Sigmoid colon (tissue), 7 donors: Measurements from ENCODE around the gene RAP1GAP. TPM values are rescaled to one million over a fixed set of nuclear protein-coding genes. Genes with fewer than 3 reads are reported as not detected.

Experiments used
- DNase-seq: peaks from one replicate; pipeline ENCODE4 v3.0.0-alpha.2; 2019
- H3K27ac ChIP-seq, 4 donors: fragments of 200-600 bp; sonication (generic); one replicate each; pipeline ENCODE4 v1.5.1; 2016 to 2019; ENCODE audit warnings: mild to moderate bottlenecking in 1 of 4
- H3K27me3 ChIP-seq, 3 donors: fragments of 200-600 bp; sonication (generic); one replicate each; pipeline ENCODE4 v1.5.1; 2019; ENCODE audit warnings: mild to moderate bottlenecking in 1 of 3
- H3K36me3 ChIP-seq, 4 donors: fragments of 200-600 bp; sonication (generic); one replicate each; pipeline ENCODE4 v1.5.1; 2016 to 2019
- H3K4me1 ChIP-seq, 4 donors: fragments of 200-600 bp; sonication (generic); one replicate each; pipeline ENCODE4 v1.5.1; 2017 to 2019
- H3K4me3 ChIP-seq, 4 donors: fragments of 200-600 bp; sonication (generic); one replicate each; pipeline ENCODE4 v1.5.1; 2017 to 2019; ENCODE audit warnings: mild to moderate bottlenecking in 2 of 4, moderate library complexity in 1 of 4
- H3K9me3 ChIP-seq, 4 donors: fragments of 200-600 bp in 3 of 4; sonication (generic) in 3 of 4; one replicate each; pipeline versions ENCODE4 v1.5.1 to v1.6.1; 2013 to 2019
- CTCF ChIP-seq, 4 experiments: fragments of 450-650 bp in 3 of 4; fragments of 200-600 bp in 1 of 4; IDR thresholded peaks; one replicate each; pipeline ENCODE4 v1.5.1; 2016 to 2019; ENCODE audit warnings: antibody characterized with exemption in 4 of 4, mild to moderate bottlenecking in 3 of 4, moderate library complexity in 2 of 4
- EP300 ChIP-seq, 4 donors: sonication (generic); formaldehyde crosslinking; IDR thresholded peaks; one replicate each; pipeline ENCODE4 v1.6.1; 2017; ENCODE audit warnings: antibody characterized with exemption in 4 of 4
- POLR2A ChIP-seq, 2 donors: fragments of 450-650 bp; IDR thresholded peaks; one replicate each; pipeline ENCODE4 v1.6.1; 2016; ENCODE audit warnings: antibody characterized with exemption in 2 of 2, mild to moderate bottlenecking in 2 of 2, moderate library complexity in 2 of 2
- POLR2AphosphoS5 ChIP-seq, 4 donors: sonication (generic); formaldehyde crosslinking; IDR thresholded peaks; one replicate each; pipeline ENCODE4 v1.6.1; 2017; ENCODE audit warnings: antibody characterized with exemption in 4 of 4
- WGBS, 2 donors: extraction: QIAGEN DNeasy Blood & Tissue Kit; methylation state at CpG; one replicate each; pipeline ENCODE4 v1.1.7; 2013; 5-methylcytosine and 5-hydroxymethylcytosine counted together
- intact Hi-C: fragments of 100-400 bp; cut with DNase I; formaldehyde crosslinking; loops from one replicate; pipeline ENCODE4 v1.15.1; 2023
- polyA plus RNA-seq, 3 donors: library from polyadenylated mRNA; stranded (reverse); fragments of 200-250 nt; gene quantifications; one replicate each; pipeline ENCODE4 v1.2.3, GENCODE V29; 2013
- total RNA-seq, 4 donors: library from RNA; depleted of rRNA; stranded (reverse); fragments of >200 nt; gene quantifications; one replicate each; pipeline ENCODE4 v1.1.0, GENCODE V29; 2016
- donor health status: healthy with polysubstance abuse.
- donor health status: Bipolar disorder and iron deficiency.
- donor health status: healthy.

Gene RAP1GAP
- total and polyA plus RNA-seq, 7 donors: 0.33 to 47.4 (median 12.5) TPM; not detected in 1

- H3K27ac ChIP-seq: no peak overlapping the region
- no peak for DNase-seq
- intact Hi-C loops: no loop called here
- no peaks in the 10 kb centered on the region for H3K9me3 ChIP-seq
- H3K4me1 ChIP-seq: peaks cover 0 to 13% (median 13%) of the 10 kb centered on the region in 4 donors
- WGBS, 2 donors: 19 to 53% methylated on average over 4 of the region's 4 CpGs
- H3K27me3 ChIP-seq: peaks cover 9 to 87% (median 20%) of the 10 kb centered on the region in 3 donors
- H3K36me3 ChIP-seq: no peaks in the 10 kb centered on the region
- no peak overlapping the region for H3K4me3 ChIP-seq
- no peak for TF ChIP-seq POLR2A (IDR thresholded peaks at IDR 0.05)
- no peak for TF ChIP-seq CTCF (IDR thresholded peaks at IDR 0.05)
- TF ChIP-seq EP300 (IDR thresholded peaks at IDR 0.05): no peak
These were observed 20.8 kb downstream of the RAP1GAP start for GRCh38 chr1:21648352-21648730.

GRCh38 chr1:21647431-21648351 is 21.5 kb downstream of the RAP1GAP start:
- Histone ChIP-seq H3K9me3 (no peaks in the 10 kb centered on the region), H3K36me3 (no peaks in the 10 kb centered on the region), H3K4me3 (no peak overlapping the region), H3K4me1 (peaks cover 0 to 13% (median 13%) of the 10 kb centered on the region in 4 donors), H3K27ac (no peak overlapping the region), H3K27me3 (peaks cover 9 to 87% (median 20%) of the 10 kb centered on the region in 3 donors)
- TF ChIP-seq EP300 (IDR thresholded peaks at IDR 0.05) (no peak), CTCF (IDR thresholded peaks at IDR 0.05) (no peak), POLR2A (IDR thresholded peaks at IDR 0.05) (no peak)
- DNase-seq: no peak
- 38 to 42% methylated on average over 19 of the region's 19 CpGs for WGBS, 2 donors
- intact Hi-C loops: no loop called here

GRCh38 chr1:21645550-21645949 is 23.6 kb downstream of the RAP1GAP start:
- Histone ChIP-seq H3K4me3 (no peak overlapping the region), H3K36me3 (no peaks in the 10 kb centered on the region), H3K27ac (no peak overlapping the region), H3K9me3 (no peaks in the 10 kb centered on the region), H3K27me3 (peaks cover 5 to 87% (median 12%) of the 10 kb centered on the region in 3 donors), H3K4me1 (no peaks in the 10 kb centered on the region)
- DNase-seq: no peak
- intact Hi-C loops: no loop called here
- 80 to 93% methylated on average over 5 of the region's 5 CpGs for WGBS, 2 donors
- no peak for TF ChIP-seq POLR2AphosphoS5 (IDR thresholded peaks at IDR 0.05)
- TF ChIP-seq CTCF (IDR thresholded peaks at IDR 0.05): no peak
- no peak for TF ChIP-seq EP300 (IDR thresholded peaks at IDR 0.05)
- TF ChIP-seq POLR2A (IDR thresholded peaks at IDR 0.05): no peak

- H3K36me3 ChIP-seq: no peaks in the 10 kb centered on the region
- no peak overlapping the region for H3K27ac ChIP-seq
- no peaks in the 10 kb centered on the region for H3K9me3 ChIP-seq
- intact Hi-C loops: no loop called here
- WGBS, 2 donors: 85 to 87% methylated on average over 5 of the region's 5 CpGs
- H3K4me1 ChIP-seq: no peaks in the 10 kb centered on the region
- no peak for TF ChIP-seq EP300 (IDR thresholded peaks at IDR 0.05)
- TF ChIP-seq POLR2A (IDR thresholded peaks at IDR 0.05): no peak
- TF ChIP-seq POLR2AphosphoS5 (IDR thresholded peaks at IDR 0.05): no peak
- no peak for TF ChIP-seq CTCF (IDR thresholded peaks at IDR 0.05)
- peaks cover 3 to 87% (median 8%) of the 10 kb centered on the region in 3 donors for H3K27me3 ChIP-seq
- no peak for DNase-seq
- no peak overlapping the region for H3K4me3 ChIP-seq
These were observed 24.3 kb downstream of the RAP1GAP start for GRCh38 chr1:21644906-21645305.
